Cardiac fibroblast (primary cell): ENCODE data around the gene BICD2.

Source experiments
- DNase-seq, 2 donors: peaks; one replicate each; pipeline versions ENCODE4 v3.0.0 to v3.0.0-alpha.2; 2010; ENCODE audit warnings: low read depth in 2 of 2
- H3K4me3 ChIP-seq, 2 donors: replicated peaks in 1 of 2; 1 replicate in 1 of 2; 2 replicates in 1 of 2; pipeline ENCODE4 v1.5.1; 2011; ENCODE audit warnings: low read depth in 2 of 2, low read length in 2 of 2, mild to moderate bottlenecking in 2 of 2, moderate library complexity in 1 of 2
- TF ChIP-seq, protein P1 (sequence below): IDR thresholded peaks from one replicate; pipeline ENCODE4 v1.5.1; 2011; ENCODE audit warnings: low read depth, mild to moderate bottlenecking, low read length, inconsistent platforms

BICD2 gene

DNA sequence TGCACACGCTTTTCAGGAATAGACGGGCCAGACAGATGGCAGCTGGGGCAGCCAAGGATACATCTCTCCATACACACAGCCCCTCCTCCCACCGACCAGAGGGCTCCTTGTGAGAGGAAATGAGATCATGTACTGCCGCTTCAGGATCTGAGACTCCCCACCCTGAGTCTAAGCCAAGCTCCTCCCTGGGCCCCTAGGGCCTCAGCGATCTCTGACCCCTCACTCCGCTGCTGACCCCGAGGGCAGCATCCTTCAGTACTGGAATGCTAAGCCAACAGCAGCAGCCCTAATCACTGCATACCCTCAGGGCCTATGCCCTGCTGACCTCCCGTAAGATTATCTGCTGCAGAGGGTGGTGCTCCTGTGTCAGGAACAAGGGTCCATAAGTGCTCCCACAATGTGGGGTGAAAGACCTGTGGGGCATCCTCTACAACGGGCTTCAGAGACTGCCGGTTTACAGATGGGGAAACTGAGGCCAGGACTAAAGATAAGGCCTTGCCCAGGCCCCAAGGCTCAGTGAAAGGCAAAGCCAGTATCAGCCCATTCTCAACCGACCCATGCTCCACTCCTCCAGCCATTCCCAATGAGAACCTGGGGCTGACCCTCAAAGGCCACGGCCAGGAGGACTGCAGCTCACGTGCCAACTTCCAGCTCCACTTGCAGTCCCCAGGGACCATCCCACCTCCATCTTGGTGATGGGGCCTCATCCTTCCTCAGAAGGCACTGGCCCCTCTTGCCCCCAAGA, 37.5 kb downstream of the BICD2 start:
- DNase-seq: peak; percentile 59 to 71
- TF ChIP-seq, protein P1, sequence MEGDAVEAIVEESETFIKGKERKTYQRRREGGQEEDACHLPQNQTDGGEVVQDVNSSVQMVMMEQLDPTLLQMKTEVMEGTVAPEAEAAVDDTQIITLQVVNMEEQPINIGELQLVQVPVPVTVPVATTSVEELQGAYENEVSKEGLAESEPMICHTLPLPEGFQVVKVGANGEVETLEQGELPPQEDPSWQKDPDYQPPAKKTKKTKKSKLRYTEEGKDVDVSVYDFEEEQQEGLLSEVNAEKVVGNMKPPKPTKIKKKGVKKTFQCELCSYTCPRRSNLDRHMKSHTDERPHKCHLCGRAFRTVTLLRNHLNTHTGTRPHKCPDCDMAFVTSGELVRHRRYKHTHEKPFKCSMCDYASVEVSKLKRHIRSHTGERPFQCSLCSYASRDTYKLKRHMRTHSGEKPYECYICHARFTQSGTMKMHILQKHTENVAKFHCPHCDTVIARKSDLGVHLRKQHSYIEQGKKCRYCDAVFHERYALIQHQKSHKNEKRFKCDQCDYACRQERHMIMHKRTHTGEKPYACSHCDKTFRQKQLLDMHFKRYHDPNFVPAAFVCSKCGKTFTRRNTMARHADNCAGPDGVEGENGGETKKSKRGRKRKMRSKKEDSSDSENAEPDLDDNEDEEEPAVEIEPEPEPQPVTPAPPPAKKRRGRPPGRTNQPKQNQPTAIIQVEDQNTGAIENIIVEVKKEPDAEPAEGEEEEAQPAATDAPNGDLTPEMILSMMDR: no peak
- H3K4me3 ChIP-seq: no peak overlapping the region

DNA sequence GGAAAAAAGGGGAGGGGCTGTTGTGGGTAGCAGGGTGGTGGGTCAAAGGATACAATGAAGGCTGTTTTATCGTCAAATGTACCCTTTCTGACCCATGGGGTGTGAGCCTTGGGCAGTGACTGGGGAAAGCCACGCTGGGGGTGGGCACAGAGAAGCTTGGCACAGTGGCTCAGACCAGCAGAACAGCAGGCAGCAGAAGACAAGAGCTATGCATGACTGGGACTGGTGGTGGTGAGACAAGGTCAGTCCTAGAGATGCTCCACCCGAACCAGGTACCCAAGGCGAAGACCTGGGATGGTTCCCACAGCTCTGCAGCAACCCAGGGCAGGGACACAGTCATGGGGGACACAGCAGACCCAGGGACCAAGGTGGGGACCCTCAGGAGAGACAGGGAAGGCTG, 38.3 kb downstream of the BICD2 start:
- DNase-seq: no peak

DNA sequence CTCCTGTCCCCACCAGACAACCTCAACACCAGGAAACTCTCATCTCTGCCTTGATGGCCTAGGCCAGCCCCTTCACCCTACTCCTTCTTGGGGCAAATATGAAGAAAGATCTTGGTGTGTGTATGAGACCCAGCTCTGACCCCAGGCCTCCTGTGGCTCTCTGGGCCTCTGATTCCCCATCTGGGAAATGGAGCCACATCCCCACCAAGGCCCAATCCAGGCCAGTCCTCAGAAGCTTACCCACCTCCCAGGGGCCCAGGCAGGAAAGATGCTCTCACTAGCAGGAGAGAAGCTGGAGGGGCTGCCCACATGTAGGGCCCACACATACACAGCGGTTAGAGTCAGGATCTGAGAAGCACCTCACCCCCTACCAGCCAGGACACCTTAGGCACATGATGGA, 38.9 kb downstream of the BICD2 start:
- TF ChIP-seq, protein P1: no peak
- DNase-seq: no peak
- no peak overlapping the region for H3K4me3 ChIP-seq

More for the DNA sequence above, 38.3 kb downstream of the BICD2 start:
- H3K4me3 ChIP-seq: no peak overlapping the region
- TF ChIP-seq, protein P1: no peak

DNA sequence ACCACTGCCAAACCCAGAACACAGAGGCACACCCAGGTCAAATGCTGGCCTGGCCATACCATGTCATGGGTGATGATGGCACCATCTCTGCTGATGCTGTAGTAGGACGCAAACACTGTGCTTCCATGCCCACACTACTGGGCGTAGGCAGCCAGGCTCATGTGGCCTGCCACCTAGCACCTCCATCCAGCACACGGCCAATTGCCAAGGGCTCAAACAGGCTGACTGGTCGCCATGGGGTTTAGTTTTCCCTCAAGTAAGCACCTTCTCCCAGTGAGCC, 39.4 kb downstream of the BICD2 start:
- TF ChIP-seq, protein P1: no peak
- no peak for DNase-seq
- no peak overlapping the region for H3K4me3 ChIP-seq

DNA sequence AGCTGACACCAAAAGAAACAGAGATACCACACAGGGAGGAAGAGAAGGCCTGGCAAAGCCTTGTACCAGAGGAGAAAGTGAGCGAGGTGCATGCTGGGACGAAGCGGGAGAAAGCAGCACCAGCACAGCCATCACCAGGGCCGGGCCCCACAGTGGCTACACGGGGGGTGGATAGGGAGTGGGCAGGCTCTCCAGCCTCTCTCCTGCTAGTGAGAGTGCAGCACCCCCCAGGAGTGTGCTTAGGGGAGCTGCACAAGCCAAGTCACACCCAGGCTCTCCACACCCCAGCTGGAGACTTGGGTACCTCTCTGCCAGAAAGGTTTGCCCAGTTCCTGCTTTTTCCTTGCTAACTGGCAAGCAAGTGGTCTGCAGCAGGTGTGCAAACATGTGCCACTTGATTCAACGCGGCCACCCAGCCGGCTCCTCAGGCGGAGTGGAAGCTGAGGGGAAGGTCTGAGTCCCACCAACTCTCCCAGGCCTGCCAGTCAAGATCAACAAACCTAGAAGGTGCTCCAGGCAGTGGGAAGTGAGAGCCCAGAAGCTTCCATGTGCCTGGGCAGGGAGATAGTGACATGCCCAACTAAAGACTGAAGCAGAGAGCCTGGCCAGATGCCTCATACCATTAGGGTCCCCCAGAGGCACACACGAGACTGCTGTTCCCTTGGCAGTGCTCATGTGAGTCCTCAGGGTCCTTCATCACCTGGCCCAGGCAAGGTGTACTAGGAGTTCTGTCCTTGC, 39.9 kb downstream of the BICD2 start:
- TF ChIP-seq, protein P1: no peak
- no peak for DNase-seq

DNA sequence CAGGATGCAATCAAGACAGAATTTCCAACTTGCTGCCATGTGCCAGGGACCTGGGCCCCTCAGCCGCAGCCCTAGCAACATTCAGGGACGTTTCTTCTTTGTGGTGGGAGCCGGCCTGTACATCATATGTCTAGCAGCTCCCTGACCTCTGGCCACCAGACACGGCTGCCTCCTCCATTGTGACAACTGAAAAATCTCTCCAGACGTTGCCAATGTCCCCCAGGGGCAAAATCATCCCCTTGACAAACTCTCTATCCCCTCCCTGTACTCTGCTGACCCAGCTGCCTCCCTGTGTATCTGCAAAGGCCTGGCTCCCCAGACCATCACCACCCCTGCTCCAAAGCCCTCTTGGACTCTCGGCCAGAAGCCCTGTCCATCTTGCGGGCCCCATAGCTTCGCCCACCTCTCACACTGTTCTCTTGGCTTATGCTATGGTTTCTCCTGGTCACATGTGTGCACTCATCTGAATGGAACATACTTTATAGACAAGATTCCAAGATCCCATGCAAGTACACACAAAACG, 40.8 kb downstream of the BICD2 start:
- TF ChIP-seq, protein P1: no peak
- H3K4me3 ChIP-seq: no peak overlapping the region

More for the DNA sequence above, 39.9 kb downstream of the BICD2 start:
- no peak overlapping the region for H3K4me3 ChIP-seq

More for the DNA sequence above, 40.8 kb downstream of the BICD2 start:
- DNase-seq: no peak
